Glomerular endothelial cell (primary cell): Measurements from ENCODE around the gene UST. TPM values are rescaled to one million over a fixed set of nuclear protein-coding genes. Genes with fewer than 3 reads are reported as not detected.
"Not testable (repeated sequence)": the region's sequence is repeated elsewhere in the genome, so short reads cannot be mapped to it uniquely, and the experiment has no call there.

ENCODE experiments used
- DNase-seq: peaks from one replicate; pipeline ENCODE4 v3.0.0-alpha.2; 2011; ENCODE audit warnings: low read depth, low spot score; ENCODE audit errors: extremely low read depth
- total RNA-seq: library from RNA; depleted of rRNA; stranded (reverse); fragments of >200 nt; gene quantifications from 2 replicates; pipeline ENCODE4 v1.2.3, GENCODE V29; 2015

Gene UST
- total RNA-seq, 1 donor from 2014 or later: 2.0 TPM

DNA sequence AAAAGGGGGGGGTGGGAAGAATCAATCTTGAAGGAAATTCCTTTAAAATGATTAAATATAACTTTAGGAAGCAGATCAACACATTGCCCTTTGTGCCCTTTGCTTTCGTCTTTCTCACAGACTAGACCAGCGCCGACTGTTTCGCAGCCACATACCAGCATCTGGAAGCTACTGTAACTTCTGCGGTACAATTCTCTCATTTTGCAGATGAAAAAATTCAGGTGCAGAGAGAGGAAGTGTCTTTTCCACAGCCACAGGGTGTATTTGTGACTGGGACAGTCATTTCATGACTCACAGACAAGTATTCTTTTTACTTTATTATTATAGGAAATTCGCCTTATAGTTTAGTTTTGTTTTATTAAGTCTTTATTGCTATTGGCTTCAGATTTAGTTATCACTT lies 84.2 kb downstream of the UST start:
- DNase-seq: no peak

DNA sequence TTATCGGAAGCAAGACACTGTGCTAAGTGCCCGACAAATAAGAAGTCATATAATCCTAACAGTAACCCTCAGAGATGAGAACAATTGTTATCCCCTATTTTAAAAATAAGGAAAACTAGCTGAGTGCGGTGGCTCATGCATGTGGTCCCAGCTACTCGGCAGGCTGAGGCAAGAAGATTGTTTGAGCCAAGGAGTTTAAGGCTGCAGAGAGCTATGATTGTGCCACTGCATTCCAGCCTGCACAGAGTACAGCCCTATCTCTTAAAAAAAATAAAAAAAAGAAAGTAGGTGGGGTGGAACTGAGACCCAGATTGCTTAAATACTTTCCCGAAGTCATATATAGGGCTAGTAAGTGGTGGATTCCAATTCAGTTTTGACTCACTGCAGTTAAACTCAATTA lies 84.7 kb downstream of the UST start:
- no peak for DNase-seq

DNA sequence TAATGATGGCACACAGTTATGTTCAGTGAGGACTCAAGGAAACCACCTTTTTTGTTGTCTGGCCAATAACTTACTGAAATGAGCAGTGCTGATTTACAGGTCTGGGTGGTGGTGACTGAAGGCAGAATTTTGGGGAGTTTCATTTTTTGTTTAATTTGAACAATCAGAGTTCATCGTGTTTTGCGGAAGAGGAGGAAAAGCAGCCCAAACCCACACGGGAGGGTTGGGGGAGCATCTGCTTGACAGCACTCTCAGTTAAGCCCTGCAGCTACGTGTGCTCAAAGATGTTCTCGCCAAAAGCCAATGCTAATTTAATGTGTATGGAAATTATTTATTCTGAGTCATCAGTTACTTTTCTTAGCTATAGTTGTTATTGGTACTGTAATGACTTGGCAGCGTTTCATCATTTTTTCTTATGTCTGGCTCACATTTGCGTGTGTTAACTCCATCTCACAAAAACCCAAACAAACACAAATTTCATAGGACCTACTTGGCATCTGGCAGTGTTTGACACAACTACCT lies 89.2 kb downstream of the UST start:
- no peak for DNase-seq

DNA sequence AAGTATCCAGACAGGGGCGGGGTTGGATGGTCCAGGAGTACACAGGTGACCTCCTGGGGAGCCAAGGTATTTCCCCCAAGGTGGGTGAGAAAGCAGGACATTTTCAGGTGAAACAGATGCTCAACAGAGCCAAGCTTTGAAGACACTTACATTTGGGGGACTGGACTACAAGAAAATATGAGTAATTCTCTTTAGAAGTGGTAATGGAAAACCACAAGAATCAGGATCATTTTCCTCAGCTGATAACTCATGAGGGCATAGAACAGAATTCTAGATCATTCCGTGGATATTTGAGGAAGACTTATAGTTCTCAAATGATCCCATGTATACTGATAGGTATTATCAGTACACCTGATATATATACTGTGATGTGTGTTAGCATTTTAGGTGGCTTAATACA lies 89.9 kb downstream of the UST start:
- DNase-seq: no peak

DNA sequence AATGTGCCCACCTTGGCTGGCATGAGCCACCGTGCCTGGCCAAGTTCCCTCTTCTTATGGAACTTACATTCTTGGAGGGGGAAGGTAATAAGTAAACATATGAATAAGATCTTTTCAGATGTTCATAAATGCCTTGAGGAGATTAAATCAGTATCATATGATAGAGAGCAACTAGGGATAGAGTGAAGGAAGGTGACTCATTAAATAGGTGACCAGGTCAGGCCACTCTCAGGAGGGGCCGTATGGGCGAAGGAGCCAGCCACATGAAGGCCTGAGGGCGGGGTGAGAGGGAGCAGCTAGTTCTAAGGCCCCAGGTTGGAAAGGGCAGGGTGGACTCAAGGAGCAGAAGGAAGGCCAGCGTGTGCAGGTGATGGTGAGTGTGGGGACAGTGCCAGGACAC lies 91.1 kb downstream of the UST start:
- DNase-seq: no peak

DNA sequence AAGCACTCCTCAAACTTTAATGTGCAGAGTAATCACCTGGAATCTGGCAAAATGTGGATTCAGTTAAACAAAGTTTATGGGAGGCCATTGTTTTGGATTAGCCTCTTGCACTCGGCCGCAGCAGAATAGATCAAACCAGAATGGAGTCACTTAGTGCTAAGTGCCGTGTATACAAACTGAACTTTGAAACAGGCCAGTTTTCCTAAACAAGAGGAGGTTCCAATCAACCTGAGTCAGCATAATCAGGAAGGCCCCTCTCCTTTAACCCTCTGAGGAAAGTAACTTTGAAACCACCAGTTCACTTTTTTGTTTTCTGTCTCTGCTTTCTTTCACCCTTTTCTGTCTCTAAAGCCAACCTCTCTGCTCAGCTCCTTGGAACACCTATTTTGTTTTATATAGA lies 92.2 kb downstream of the UST start:
- DNase-seq: no peak

DNA sequence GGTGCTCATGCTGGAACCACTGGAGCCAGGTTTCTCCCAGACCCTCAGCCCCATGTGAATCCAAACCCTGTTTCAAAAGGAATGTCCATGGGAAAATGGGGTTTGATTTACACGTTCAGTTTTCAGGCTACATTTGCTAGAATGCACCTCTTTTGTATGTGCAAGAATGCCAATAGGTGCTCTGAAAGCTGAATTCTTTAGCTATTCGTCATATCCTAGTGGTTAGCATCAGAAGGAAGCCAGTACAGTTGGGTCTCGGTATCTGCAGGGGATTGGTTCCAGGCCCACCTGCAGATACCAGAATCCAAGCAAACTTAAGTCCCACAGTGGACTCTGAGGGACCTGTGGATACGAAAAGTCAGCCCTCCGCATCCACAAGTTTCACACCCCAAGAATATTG lies 93.4 kb downstream of the UST start:
- no peak for DNase-seq

DNA sequence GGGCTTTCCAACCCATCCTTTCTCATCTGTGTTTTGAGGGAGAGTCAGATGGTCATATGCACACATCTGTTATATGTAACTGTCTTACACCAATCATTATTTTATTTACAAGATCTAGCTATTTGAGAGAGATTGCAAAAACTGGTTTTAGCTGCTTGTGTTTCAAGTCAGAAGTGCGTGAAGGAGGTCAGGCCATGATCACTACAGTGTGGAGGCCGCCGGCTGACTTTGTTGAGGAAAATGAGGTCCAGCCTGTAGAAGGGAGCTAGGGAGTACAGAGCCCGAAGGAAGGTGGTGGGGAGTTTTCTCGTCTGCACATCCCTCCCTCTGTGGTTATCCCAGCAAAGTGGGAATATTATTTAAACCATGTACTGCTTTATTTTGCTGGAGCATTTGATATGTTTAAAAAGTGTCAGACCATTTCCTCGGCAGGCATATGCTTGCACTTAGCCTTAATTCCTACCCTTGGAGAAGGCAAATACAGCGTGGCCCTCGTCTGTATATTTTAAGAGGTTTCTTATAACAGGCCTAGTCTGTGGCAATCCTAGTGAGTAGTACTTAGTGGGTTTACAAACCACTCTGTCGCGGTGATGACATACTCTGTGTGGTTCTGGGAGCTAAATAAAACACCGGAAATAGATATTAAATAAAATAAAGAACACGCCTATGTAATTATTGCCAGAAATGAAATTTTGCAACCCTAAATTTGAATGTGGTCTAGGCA lies 95.6 kb downstream of the UST start:
- DNase-seq: no peak

DNA sequence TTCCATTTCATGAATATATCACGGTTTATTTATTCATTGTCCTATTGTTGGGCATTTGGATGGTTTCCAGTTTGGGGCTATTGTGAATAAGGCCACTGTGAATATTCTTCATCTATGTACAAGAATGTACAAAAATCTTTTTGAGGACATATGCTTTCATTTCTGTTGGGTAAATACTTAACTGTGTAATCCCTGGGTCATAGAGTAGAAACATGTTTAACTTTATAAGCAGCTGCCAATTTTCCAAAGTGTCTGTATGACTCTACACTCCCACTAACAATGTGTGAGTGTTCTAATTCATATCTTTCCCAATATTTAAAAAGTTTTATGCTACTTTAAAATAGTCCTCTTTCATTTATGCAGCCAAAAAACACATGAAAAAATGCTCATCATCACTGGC lies 98.6 kb downstream of the UST start:
- DNase-seq: no peak

DNA sequence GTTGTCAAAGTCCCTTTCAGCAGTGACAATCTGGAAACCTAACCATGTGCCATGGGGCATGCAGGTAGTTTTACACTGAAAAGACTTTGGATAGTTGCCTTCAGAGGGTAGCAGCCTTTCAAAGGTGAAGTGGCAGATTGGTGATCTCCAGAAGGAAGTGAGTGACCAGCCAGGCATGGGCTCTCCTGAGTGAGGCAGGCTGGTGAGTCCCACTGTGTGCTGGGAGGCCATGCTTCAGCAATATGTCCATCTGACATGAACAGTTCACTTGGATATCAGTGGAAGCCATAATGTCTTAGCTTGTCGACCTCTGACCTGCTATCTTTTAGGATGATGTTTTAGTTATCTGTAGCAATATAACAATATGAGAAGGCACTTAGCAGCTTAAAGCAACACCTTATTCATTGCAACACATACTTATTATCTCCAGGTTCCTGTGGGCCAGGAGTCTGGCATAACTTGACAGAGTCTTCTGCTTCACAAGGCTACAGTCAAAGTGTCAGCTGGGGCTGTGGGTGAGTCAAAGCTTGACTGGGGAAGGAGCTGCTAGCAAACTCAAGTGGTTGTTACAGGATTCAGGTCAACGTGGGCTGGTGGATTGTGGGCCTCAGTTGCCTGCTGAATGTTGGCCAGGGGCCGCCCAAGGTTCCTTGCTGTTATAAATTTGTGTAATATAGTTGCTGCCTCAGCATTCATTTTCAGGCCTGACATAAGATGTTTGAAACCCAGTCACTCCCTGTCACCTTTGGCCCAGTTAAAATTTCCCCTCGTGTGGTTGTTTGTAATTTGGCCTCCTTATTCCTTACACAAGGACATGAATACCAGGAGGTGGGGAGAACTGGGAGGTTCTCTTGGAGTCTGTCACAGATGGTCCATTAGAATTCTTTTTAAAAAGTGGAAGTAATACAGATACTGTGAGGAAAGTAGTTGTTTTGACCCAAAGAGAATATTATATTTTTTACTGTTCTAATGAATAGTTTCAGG lies 100.2 kb downstream of the UST start:
- no peak for DNase-seq

DNA sequence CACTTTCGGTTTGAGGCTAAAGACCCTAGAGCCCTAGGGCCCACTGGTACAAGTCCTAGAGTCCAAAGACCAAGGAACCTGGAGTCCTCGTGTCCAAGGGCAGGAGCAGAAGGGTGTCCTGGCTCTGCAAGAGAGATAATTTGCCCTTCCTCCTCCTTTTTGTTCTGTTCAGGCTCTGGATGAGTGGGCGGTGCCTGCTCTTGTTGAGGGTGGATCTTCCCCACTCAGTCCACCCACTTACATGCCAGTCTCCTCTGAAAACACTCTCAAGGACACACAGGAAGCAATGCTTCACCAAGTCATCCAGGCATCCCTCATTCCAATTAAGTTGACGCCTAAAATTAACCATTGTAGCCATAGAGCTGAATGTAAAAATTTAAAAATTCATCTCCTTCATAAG lies 102.1 kb downstream of the UST start:
- DNase-seq: no peak

DNA sequence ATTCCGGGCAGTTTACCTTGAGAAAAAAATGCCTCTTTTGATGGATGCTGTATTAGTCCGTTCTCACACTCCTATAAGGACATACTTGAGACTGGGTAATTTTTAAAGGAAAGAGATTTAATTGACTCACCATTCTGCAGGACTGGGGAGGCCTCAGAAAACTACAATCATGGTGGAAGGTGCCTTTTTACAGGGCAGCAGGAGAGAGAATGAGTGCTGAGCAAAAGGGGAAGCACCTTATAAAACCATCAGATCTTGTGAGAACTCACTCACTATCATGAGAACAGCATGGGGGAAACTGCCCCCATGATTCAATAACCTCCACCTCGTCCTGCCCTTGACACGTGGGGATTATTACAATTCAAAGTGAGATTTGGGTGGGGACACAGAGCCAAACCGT lies 102.6 kb downstream of the UST start:
- DNase-seq: not testable (repeated sequence)

DNA sequence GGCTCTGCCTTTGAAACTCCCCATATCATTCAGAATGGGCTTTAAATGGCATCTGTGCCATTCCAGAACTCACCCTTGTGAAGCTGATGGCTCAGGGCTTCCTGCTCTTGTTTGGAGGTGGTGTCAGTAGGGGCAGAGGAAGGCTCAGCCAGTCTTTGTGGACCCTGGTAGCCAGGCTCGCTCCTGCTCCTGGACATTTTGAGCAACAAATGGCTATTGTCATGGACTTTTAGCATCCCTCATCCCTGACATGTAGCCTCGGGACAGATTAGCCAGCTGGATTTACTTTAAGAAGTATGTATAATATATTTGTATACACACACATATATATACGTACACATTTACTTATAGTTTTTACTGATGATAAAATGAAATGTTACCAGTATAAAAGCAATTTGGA lies 104.1 kb downstream of the UST start:
- DNase-seq: no peak

DNA sequence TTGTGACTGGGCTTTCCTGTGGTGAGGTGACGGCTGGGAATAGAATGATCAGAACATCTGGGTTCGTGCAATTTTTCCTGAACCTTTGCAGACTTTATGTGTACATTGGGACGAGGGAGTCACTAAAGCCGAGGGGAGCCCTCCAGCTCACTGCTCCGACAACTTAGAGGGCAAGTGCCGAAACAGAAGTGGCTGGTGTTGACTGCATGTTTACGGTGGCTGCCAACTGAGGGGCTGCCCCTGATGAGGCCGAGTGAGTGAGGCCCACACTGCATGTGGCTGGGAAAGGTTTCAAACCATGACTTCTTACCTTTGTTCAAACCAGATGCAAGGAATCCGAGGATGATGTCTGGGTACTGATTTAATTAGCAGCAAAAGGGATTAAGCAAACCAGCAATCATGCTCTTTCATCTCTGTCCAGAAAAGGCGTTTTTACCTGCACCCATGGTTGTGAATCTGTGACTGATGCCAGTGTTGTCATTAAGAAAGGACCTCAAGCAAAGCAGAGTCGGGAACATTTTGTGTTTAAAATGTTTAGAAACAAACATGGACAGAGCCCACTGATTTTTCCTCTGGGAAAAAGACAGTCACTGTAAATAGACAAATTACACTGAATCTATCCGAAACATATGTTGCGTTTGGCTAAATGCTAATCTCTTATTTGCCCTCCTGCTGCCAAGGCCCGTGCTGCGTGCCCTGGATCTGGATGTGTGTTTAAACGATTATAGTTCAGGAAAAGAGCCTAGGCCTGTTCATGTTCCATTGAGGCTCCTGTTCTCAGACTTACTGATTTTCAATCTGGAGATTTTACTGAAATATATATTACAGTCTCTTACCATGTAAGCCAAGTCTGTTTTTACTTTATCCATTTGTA lies 105.1 kb downstream of the UST start:
- no peak for DNase-seq

DNA sequence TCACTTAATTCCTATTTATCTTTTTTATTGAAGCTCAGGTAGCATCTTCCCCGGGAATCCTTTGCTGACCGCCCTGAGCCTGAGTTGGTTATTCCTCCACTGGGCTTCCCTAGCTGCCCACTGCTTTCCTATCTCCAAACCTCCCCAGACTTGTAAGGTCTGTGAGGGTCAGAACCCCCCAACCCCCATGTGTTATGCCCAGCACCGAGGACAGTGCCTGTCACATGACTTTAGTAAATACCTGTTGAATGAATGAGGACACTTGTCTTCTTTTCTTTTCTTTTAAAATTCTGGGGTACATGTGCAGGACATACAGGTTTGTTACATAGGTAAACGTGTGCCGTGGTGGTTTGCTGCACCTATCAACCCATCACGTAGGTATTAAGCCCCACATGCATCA lies 105.9 kb downstream of the UST start:
- DNase-seq: no peak

DNA sequence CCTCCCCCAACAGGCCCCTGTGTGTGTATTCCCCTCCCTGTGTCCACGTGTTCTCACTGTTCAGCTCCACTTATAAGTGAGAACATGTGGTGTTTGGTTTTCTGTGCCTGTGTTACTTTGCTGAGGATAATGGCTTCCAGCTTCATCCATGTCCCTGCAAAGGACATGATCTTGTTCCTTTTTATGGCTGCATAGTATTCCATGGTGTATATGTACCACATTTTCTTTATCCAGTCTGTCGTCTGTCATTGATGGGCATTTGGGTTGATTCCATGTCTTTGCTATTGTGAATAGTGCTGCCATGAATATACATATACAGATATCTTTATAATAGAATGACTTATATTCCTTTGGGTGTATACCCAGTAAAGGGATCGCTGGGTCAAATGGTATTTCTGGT lies 106.3 kb downstream of the UST start:
- DNase-seq: not testable (repeated sequence)

DNA sequence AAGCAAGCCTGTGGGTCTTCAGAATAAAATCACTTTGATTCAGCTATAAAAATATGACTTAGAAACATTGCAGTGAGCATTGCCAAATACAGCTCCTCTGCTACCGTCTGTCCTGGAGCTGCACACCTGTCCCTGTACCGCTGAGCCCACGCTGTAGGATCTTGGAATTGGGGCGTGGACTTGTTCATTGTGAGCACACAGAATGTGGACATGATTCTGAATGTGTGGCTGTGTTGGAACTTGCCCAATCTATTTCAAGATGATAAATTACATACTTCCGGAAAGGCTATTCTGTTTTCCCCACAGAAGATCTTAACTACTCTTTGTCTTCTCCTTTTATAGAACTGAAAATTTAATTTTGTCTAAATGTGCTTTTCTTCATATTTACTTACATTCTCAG lies 107.3 kb downstream of the UST start:
- no peak for DNase-seq

DNA sequence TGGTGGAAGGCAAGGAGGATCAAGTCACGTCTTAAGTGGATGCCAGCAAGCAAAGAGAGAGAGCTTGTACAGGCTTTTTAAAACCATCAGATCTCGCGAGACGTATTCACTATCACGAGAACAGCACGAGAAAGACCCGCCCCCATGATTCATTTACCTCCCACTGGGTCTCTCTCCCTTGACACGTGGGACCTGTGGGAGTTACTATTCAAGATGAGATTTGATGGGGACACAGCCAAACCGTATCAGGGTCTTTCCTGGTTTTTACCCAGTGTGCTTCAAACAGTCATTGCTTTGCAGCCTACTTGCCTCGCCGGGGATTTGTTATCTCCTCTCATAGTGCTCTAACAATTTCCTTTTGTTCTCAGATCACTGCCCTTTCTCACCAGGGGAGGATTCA lies 108.2 kb downstream of the UST start:
- no peak for DNase-seq

DNA sequence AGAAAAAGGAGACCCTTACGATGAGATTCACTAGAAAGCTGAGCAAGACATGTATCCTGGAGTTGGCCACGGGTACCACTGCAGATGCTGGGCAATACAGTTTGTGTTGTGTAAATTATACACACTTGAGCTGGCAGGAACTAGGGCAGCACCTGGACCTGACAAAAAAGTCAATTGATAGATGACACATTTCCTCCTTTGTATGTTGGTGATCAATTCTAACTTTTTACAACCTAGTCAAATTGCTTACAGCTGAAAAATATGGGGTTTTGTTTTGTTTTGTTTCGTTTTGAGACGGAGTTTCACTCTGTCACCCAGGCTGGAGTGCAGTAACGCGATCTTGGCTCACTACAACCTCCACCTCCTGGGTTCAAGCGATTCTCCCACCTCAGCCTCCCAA lies 108.9 kb downstream of the UST start:
- DNase-seq: no peak

DNA sequence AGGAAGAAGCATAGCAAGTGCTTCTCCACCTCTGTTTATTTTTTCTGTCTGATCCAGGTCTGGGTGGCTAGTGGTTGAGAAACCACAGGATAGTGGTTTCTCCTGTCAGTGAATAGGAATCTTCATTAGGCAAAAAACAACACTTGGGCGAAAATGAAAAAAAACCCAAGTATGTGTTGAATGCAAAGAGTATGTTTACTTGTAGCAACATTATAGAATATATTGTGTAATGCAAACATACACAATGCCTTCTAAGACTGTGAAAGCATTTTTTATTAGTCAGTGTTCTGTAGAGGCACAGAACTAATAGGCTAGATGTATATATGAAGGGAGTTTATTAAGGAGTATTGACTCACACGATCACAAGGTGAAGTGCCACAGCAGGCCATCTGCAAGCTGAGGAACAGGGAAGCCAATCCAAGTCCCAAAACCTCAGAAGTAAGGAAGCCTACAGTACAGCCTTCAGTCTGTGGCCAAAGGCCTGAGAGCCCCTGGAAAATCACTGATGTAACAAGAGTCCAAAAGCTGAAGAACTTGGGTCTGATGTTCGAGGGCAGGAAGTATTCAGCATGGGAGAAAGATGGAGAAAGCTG lies 111.1 kb downstream of the UST start:
- DNase-seq: no peak
